ENCODE measurements around the gene DHX8. TPM values are rescaled to one million over a fixed set of nuclear protein-coding genes. Genes with fewer than 3 reads are reported as not detected.

Gene DHX8
- 10 to 100 TPM; 21.6 to 33.8 (median 27.4) TPM for polyA plus RNA-seq
- long read RNA-seq, donor 1: 0 reads
- long read RNA-seq, donor 2: 0 reads
- long read RNA-seq, donor 3, partial matches to known transcripts: 0 of 1 reads
- long read RNA-seq, donor 3, other reads (novel, unspliced or antisense): 0 of 1 reads
- long read RNA-seq, donor 4, partial matches to known transcripts: 0 of 1 reads
- long read RNA-seq, donor 4, other reads (novel, unspliced or antisense): 0 of 1 reads
- long read RNA-seq, donor 5: 0 reads
- long read RNA-seq, donor 6, full-length matches to known transcripts: 4 of 4 reads
- long read RNA-seq, donor 6, partial matches to known transcripts: 0 of 4 reads
- long read RNA-seq, donor 6, other reads (novel, unspliced or antisense): 0 of 4 reads
- long read RNA-seq, donor 7, full-length matches to known transcripts: 4 of 24 reads
- long read RNA-seq, donor 7, partial matches to known transcripts: 20 of 24 reads
- long read RNA-seq, donor 7, other reads (novel, unspliced or antisense): 0 of 24 reads
- long read RNA-seq, donor 8: 0 reads
- long read RNA-seq, donor 9: 0 reads
- long read RNA-seq, donor 10, partial matches to known transcripts: 24 of 25 reads
- long read RNA-seq, donor 10, other reads (novel, unspliced or antisense): 0 of 25 reads

DNA sequence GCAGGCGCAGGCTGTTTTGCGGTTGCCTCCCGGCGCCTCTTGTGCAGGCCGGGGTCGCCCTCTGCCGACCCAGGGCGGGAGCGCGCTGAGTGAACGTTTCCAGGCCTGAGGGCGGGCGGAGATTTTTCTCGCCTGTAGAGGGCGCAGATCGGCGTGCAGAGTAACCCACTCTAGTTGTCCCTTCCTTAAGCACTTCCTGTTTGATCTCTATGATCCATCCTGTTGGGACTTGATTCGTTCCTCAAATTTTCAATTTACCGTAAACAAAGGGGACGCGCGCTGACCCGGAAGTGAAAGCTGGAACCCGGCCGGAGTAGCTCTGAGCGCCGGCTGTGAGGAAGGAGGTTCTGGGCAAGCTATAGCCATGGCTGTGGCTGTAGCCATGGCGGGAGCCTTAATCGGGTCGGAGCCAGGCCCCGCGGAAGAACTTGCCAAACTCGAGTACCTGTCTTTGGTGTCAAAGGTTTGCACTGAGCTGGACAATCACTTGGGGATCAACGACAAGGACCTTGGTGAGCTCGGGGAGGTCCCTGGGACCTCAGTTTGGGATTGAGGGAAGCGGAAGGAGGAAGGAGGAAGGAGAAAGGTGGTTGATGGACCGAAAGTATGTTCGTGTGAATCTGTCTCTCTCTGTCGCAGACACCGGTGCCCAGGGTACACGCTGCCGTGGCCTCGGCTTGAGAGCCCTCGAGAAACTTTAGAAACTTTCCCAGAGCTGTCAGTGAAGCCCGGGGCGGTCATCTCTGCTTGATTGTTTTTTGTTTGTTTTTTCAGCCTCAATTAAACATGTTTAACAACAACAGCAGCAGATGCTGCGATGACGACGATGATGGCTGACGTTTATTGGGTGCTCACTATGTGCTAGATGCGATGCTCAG lies at the start of gene DHX8:
TSS of gene DHX8 (plus strand) at position 302 of the 878 bp plus-strand sequence. CDS start at position 365, 63 bp downstream.
- H3K4me3 ChIP-seq (ENCODE audit: low read depth in 1 of 3, low read length in 3 of 3): peak within 1 kb of the TSS; percentile 65 to 84 (median 67)
- no peaks in the 10 kb centered on the region for H3K27me3 ChIP-seq (ENCODE audit: control insufficient read depth in 3 of 3, insufficient read depth in 3 of 3, low read length in 3 of 3)
- no peaks in the 10 kb centered on the region for H3K9me3 ChIP-seq (ENCODE audit: control insufficient read depth in 2 of 2, insufficient read depth in 1 of 2, low read depth in 1 of 2, low read length in 1 of 2)
- FAIRE-seq: peak; percentile 62
- H3K4me1 ChIP-seq (ENCODE audit: control insufficient read depth in 3 of 3, insufficient read depth in 2 of 3, low read depth in 1 of 3, low read length in 2 of 3): peaks cover 3 to 29% (median 10%) of the 10 kb centered on the region in 3 donors
- peak; percentile 98 to 100 for DNase-seq
- H3K27ac ChIP-seq (ENCODE audit: low read depth in 1 of 3, low read length in 2 of 3): peak within 1 kb of the TSS; percentile 70 to 89 (median 79)
- 0 to 1% (median 0%) methylated on average over 51 of the region's 51 CpGs for WGBS, 3 donors
- H3K36me3 ChIP-seq (ENCODE audit: control insufficient read depth in 3 of 3, insufficient read depth in 2 of 3, low read depth in 1 of 3, low read length in 3 of 3): no peaks in the 10 kb centered on the region

DNA sequence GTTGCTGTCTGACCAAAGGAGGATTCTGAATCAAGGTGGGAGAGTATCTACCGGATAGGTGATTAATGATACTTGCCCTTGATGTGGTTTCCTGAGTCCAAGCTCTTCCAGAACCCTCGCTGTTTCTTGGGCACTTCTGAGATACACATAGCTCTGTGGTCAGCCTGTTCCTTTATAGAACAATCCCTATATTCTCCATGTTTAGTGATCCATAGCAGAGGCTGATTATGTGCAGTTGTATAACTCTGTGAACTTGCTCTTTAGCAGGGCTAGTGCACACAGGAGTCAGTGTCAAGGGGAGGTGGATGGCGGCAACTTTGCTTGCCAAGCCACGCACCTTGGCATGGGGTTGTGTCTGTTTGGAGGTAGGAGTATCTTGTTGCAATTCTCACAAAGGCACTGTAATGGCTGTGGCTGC lies 48.9 kb upstream of the DHX8 start:
- no peak for DNase-seq
- H3K4me1 ChIP-seq (ENCODE audit: control insufficient read depth in 3 of 3, insufficient read depth in 2 of 3, low read depth in 1 of 3, low read length in 2 of 3): no peaks in the 10 kb centered on the region
- no peaks in the 10 kb centered on the region for H3K36me3 ChIP-seq (ENCODE audit: control insufficient read depth in 3 of 3, insufficient read depth in 2 of 3, low read depth in 1 of 3, low read length in 3 of 3)
- H3K27me3 ChIP-seq (ENCODE audit: control insufficient read depth in 3 of 3, insufficient read depth in 3 of 3, low read length in 3 of 3): peaks cover 0 to 4% (median 0%) of the 10 kb centered on the region in 3 donors
- H3K27ac ChIP-seq (ENCODE audit: low read depth in 1 of 3, low read length in 2 of 3): no peak overlapping the region
- H3K4me3 ChIP-seq (ENCODE audit: low read depth in 1 of 3, low read length in 3 of 3): no peak overlapping the region
- WGBS, 3 donors: 78 to 87% (median 80%) methylated on average over 4 of the region's 4 CpGs
- FAIRE-seq: no peak
- H3K9me3 ChIP-seq (ENCODE audit: control insufficient read depth in 2 of 2, insufficient read depth in 1 of 2, low read depth in 1 of 2, low read length in 1 of 2): no peaks in the 10 kb centered on the region

DNA sequence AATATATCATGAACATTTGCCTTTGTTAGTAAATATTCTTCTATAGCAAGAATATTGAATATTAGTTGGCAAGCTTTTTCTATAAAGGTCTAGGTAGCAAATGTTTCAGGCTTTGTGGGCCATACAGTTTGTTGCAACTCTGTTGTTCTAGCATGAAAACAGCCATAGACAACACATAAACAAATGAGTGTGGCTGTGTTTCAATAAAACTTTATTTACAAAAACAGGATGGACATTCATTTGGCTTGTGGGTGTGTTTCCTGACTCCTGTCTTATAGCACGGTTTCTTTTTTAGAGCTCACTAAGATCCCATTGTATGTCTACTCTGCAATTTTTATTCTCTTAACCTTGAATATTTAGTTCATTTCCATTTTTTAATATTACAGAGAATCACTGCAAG lies 46.0 kb upstream of the DHX8 start:
- no peaks in the 10 kb centered on the region for H3K9me3 ChIP-seq (ENCODE audit: control insufficient read depth in 2 of 2, insufficient read depth in 1 of 2, low read depth in 1 of 2, low read length in 1 of 2)
- no peak for FAIRE-seq
- H3K36me3 ChIP-seq (ENCODE audit: control insufficient read depth in 3 of 3, insufficient read depth in 2 of 3, low read depth in 1 of 3, low read length in 3 of 3): no peaks in the 10 kb centered on the region
- no peak overlapping the region for H3K27ac ChIP-seq (ENCODE audit: low read depth in 1 of 3, low read length in 2 of 3)
- 50 to 62% (median 58%) methylated on average over 1 of the region's 1 CpG for WGBS, 3 donors
- H3K27me3 ChIP-seq (ENCODE audit: control insufficient read depth in 3 of 3, insufficient read depth in 3 of 3, low read length in 3 of 3): peaks cover 0 to 4% (median 0%) of the 10 kb centered on the region in 3 donors
- H3K4me3 ChIP-seq (ENCODE audit: low read depth in 1 of 3, low read length in 3 of 3): no peak overlapping the region
- no peaks in the 10 kb centered on the region for H3K4me1 ChIP-seq (ENCODE audit: control insufficient read depth in 3 of 3, insufficient read depth in 2 of 3, low read depth in 1 of 3, low read length in 2 of 3)
- no peak for DNase-seq

DNA sequence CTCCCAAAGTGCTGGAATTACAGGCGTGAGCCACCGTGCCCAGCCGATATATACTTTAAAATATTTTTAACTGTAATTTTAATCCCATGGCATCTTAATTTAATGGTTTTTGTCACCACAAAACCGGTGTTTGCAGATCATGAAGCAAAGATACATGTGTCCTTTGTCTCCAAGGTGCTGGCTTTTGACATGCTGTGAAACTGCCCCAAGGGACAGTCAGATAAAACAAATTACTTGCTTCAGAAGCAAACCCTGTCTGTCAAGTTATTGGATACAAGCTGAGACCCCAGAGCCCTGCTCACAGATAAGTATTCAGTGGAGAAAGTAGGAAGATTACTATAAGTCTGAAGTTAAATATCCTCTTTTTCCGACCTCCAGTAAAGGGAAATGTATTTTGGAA lies 45.1 kb upstream of the DHX8 start:
- no peak for DNase-seq
- H3K4me1 ChIP-seq (ENCODE audit: control insufficient read depth in 3 of 3, insufficient read depth in 2 of 3, low read depth in 1 of 3, low read length in 2 of 3): no peaks in the 10 kb centered on the region
- no peaks in the 10 kb centered on the region for H3K36me3 ChIP-seq (ENCODE audit: control insufficient read depth in 3 of 3, insufficient read depth in 2 of 3, low read depth in 1 of 3, low read length in 3 of 3)
- WGBS, 3 donors: 67 to 76% (median 74%) methylated on average over 5 of the region's 5 CpGs
- no peak overlapping the region for H3K27ac ChIP-seq (ENCODE audit: low read depth in 1 of 3, low read length in 2 of 3)
- FAIRE-seq: no peak
- H3K4me3 ChIP-seq (ENCODE audit: low read depth in 1 of 3, low read length in 3 of 3): no peak overlapping the region
- no peaks in the 10 kb centered on the region for H3K9me3 ChIP-seq (ENCODE audit: control insufficient read depth in 2 of 2, insufficient read depth in 1 of 2, low read depth in 1 of 2, low read length in 1 of 2)
- peaks cover 0 to 4% (median 0%) of the 10 kb centered on the region in 3 donors for H3K27me3 ChIP-seq (ENCODE audit: control insufficient read depth in 3 of 3, insufficient read depth in 3 of 3, low read length in 3 of 3)

DNA sequence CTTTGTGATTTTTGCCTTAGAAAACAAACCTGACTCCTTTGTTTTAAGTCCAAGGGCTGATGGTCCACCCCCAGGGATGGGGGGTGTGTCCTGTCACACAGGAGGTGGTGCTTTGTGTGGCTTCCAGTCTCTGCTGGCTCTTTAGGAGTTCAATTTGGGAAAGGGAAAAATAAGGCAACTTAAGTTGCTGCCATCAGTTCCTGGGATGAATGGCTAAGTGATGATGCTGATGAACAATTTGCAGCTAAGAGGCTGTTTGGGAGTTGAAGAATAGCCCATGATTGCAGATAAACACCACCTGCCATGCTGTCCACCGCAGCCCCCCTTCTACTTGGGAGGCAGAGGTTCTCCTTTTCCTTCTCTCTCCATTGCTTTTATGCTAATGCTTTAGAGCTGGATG lies 44.7 kb upstream of the DHX8 start:
- 53 to 83% (median 59%) methylated on average over 1 of the region's 1 CpG for WGBS, 3 donors

DNA sequence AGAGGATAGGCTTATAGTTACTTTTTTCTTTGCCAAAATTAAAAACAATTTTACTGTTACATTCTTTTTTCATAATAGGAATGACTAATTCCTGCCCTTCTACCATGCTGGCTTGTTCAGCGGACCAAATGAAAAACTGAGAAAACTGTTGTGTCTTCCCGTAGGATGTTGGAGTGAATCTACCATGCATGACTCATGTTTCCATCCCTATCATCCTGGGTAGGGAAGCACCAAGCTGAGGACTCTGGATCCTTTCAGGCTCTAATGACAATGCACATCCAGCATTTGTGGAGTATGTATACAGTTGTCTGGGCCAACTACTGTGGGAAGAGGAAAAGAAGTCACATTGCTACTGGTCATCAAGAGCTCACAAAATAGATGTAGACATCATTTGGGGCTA lies 41.1 kb upstream of the DHX8 start:
- Histone ChIP-seq H3K4me3 (ENCODE audit: low read depth in 1 of 3, low read length in 3 of 3) (no peak overlapping the region), H3K27me3 (ENCODE audit: control insufficient read depth in 3 of 3, insufficient read depth in 3 of 3, low read length in 3 of 3) (no peaks in the 10 kb centered on the region), H3K4me1 (ENCODE audit: control insufficient read depth in 3 of 3, insufficient read depth in 2 of 3, low read depth in 1 of 3, low read length in 2 of 3) (no peaks in the 10 kb centered on the region), H3K9me3 (ENCODE audit: control insufficient read depth in 2 of 2, insufficient read depth in 1 of 2, low read depth in 1 of 2, low read length in 1 of 2) (no peaks in the 10 kb centered on the region), H3K27ac (ENCODE audit: low read depth in 1 of 3, low read length in 2 of 3) (no peak overlapping the region), H3K36me3 (ENCODE audit: control insufficient read depth in 3 of 3, insufficient read depth in 2 of 3, low read depth in 1 of 3, low read length in 3 of 3) (no peaks in the 10 kb centered on the region)
- DNase-seq (no peak), FAIRE-seq (no peak)
- WGBS, 3 donors: 70 to 93% (median 81%) methylated on average over 2 of the region's 2 CpGs

More for the DNA sequence above, 44.7 kb upstream of the DHX8 start:
- Histone ChIP-seq H3K36me3 (ENCODE audit: control insufficient read depth in 3 of 3, insufficient read depth in 2 of 3, low read depth in 1 of 3, low read length in 3 of 3) (no peaks in the 10 kb centered on the region), H3K4me3 (ENCODE audit: low read depth in 1 of 3, low read length in 3 of 3) (no peak overlapping the region), H3K27me3 (ENCODE audit: control insufficient read depth in 3 of 3, insufficient read depth in 3 of 3, low read length in 3 of 3) (peaks cover 0 to 4% (median 0%) of the 10 kb centered on the region in 3 donors), H3K9me3 (ENCODE audit: control insufficient read depth in 2 of 2, insufficient read depth in 1 of 2, low read depth in 1 of 2, low read length in 1 of 2) (no peaks in the 10 kb centered on the region), H3K27ac (ENCODE audit: low read depth in 1 of 3, low read length in 2 of 3) (no peak overlapping the region), H3K4me1 (ENCODE audit: control insufficient read depth in 3 of 3, insufficient read depth in 2 of 3, low read depth in 1 of 3, low read length in 2 of 3) (no peaks in the 10 kb centered on the region)
- DNase-seq (no peak), FAIRE-seq (no peak)

DNA sequence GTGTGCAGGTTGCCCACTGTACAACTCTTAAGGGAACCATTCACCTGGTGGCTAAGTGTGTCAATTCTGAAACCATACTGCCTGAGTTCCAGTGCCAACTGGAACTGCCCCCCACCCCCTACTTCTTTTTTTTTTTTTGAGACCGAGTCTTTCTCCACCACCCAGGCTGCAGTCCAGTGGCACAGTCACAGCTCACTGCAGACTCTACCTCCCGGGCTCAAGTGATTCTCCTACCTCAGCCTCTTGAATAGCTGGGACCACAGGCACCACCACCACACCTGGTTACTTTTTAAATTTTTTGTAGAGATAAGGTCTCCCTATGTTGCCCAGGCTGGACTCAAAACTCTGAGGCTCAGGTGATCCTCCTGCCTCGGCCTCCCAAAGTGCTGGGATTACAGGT lies 40.4 kb upstream of the DHX8 start:
- Histone ChIP-seq H3K4me1 (ENCODE audit: control insufficient read depth in 3 of 3, insufficient read depth in 2 of 3, low read depth in 1 of 3, low read length in 2 of 3) (no peaks in the 10 kb centered on the region), H3K36me3 (ENCODE audit: control insufficient read depth in 3 of 3, insufficient read depth in 2 of 3, low read depth in 1 of 3, low read length in 3 of 3) (no peaks in the 10 kb centered on the region), H3K9me3 (ENCODE audit: control insufficient read depth in 2 of 2, insufficient read depth in 1 of 2, low read depth in 1 of 2, low read length in 1 of 2) (no peaks in the 10 kb centered on the region), H3K27ac (ENCODE audit: low read depth in 1 of 3, low read length in 2 of 3) (no peak overlapping the region), H3K27me3 (ENCODE audit: control insufficient read depth in 3 of 3, insufficient read depth in 3 of 3, low read length in 3 of 3) (no peaks in the 10 kb centered on the region), H3K4me3 (ENCODE audit: low read depth in 1 of 3, low read length in 3 of 3) (no peak overlapping the region)
- 80 to 90% (median 87%) methylated on average over 3 of the region's 3 CpGs for WGBS, 3 donors
- DNase-seq: no peak
- FAIRE-seq: no peak

Measured in small intestine (tissue), 16 donors.